ENCODE measurements around the gene MIGA2. TPM values are rescaled to one million over a fixed set of nuclear protein-coding genes. Genes with fewer than 3 reads are reported as not detected.
"Not testable (repeated sequence)": the region's sequence is repeated elsewhere in the genome, so short reads cannot be mapped to it uniquely, and the experiment has no call there.

MIGA2 gene
- total RNA-seq, 1 experiment from 2014 or later = 17.6 TPM

DNA sequence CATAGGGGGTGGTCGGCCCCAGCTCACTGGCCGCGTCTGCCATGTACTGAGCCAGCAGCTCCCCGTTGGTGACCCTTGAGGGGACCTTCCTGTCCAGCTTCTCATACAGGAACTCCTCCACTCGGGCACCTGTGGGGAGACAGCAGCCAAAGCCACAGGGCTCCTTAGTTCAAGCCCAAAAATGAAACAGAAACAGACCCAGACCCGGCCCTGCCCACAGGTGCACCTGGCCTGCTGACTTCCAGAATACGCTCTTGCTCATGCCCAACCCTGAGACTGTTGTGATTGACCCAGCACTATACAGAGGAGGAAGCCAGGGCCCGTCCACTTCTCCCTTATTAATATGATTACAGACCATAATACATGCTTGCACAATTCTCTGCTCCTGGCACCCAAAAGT is 15.3 kb upstream of the MIGA2 start:
- Histone ChIP-seq H3K4me3 (no peak overlapping the region), H3K36me3 (peaks cover 2% of the 10 kb centered on the region; the same call in 1 of the 2 replicates), H3K27me3 (replicated peaks) (no peaks in the 10 kb centered on the region), H3K4me1 (replicated peaks) (peaks cover 5% of the 10 kb centered on the region), H3K9me3 (replicated peaks) (no peaks in the 10 kb centered on the region), H3K27ac (no peak overlapping the region)
- no peak for DNase-seq (ENCODE audit: low read depth in 1 of 2, low spot score in 2 of 2)

DNA sequence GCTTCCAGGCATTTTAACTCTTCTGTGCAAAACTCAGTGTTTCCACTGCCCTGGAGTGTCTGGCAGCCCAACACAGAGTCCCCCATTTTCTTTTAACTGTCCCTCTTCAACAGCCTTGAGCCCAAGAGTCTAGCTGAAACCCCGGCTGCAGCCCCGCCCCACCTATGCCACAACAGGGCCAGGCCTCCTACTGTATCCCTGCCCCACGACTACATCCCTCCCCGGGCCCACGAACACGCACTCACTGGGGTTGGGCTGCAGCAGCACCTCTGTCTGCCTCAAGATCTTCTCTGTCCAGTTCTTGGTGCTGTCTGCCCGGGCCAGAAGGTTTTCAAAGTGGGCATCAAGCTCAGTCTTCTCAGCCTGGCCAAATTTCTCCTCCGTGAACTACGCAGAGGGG is 14.4 kb upstream of the MIGA2 start:
- H3K27ac ChIP-seq = no peak overlapping the region
- H3K36me3 ChIP-seq = peaks cover 2% of the 10 kb centered on the region; the same call in 1 of the 2 replicates
- H3K4me3 ChIP-seq = no peak overlapping the region
- no peak for DNase-seq (ENCODE audit: low read depth in 1 of 2, low spot score in 2 of 2)
- H3K27me3 ChIP-seq (replicated peaks) = no peaks in the 10 kb centered on the region
- peaks cover 5% of the 10 kb centered on the region for H3K4me1 ChIP-seq (replicated peaks)
- H3K9me3 ChIP-seq (replicated peaks) = no peaks in the 10 kb centered on the region

DNA sequence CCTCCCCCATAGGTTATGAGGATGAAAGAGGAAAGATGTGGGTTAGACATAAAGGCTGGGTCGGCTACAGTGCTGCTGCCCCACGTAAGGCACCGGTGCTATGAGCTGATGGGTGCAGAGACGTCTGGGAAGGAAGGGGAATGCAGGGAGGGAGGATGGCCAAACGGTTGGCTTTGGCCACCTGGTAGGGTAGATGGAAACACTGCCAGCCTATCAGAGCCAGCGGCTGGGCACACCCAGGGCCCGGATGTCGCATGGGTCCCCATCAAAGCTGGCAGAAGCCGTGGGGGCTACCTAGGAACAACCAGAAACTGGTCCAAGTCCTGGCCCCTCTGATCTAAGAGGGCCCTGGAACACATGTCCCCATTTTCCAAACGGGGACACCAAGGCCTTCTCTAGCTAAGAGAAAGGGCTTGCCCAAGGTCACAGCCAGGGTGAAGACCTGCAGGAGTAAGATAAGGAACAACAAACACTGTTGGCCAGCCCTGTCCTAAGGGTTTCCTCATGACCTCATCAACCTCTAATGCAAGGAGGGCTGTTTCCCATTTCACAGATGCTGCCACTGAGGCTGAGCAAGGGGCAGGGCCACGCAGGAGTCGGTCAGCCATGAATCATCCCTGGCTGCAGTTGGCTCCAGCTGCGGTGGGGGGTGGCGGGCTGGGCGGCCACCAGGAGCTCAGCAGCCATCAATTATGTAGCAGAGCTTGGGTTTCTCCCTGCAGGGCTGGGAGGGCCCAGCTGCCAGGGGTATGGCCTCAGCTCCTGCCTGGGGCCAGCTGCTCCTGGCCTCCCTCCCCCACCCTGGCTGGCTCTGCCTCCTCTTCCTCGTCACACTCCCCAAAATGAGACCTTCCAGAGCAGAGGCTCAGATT is 13.2 kb upstream of the MIGA2 start:
- DNase-seq (ENCODE audit: low read depth in 1 of 2, low spot score in 2 of 2) = no peak
- Histone ChIP-seq H3K27me3 (replicated peaks) (no peaks in the 10 kb centered on the region), H3K4me1 (replicated peaks) (peaks cover 14% of the 10 kb centered on the region), H3K36me3 (peaks cover 2% of the 10 kb centered on the region; the same call in 1 of the 2 replicates), H3K4me3 (no peak overlapping the region), H3K9me3 (replicated peaks) (no peaks in the 10 kb centered on the region), H3K27ac (no peak overlapping the region)

- H3K27me3 ChIP-seq (replicated peaks) = no peaks in the 10 kb centered on the region
- peaks cover 14% of the 10 kb centered on the region for H3K4me1 ChIP-seq (replicated peaks)
- no peaks in the 10 kb centered on the region for H3K9me3 ChIP-seq (replicated peaks)
- no peak for DNase-seq (ENCODE audit: low read depth in 1 of 2, low spot score in 2 of 2)
- H3K4me3 ChIP-seq = no peak overlapping the region
- H3K27ac ChIP-seq = no peak overlapping the region
- H3K36me3 ChIP-seq = peaks cover 2% of the 10 kb centered on the region; the same call in 1 of the 2 replicates
Observed at GRCh38 chr9:129023908-129024233, 12.6 kb upstream of the MIGA2 start.

GRCh38 chr9:129026442-129027223 is 9.8 kb upstream of the MIGA2 start:
- H3K27ac ChIP-seq = no peak overlapping the region
- H3K4me1 ChIP-seq (replicated peaks) = peaks cover 14% of the 10 kb centered on the region
- H3K27me3 ChIP-seq (replicated peaks) = no peaks in the 10 kb centered on the region
- H3K9me3 ChIP-seq (replicated peaks) = no peaks in the 10 kb centered on the region
- no peak for DNase-seq (ENCODE audit: low read depth in 1 of 2, low spot score in 2 of 2)
- no peak overlapping the region for H3K4me3 ChIP-seq
- no peaks in the 10 kb centered on the region for H3K36me3 ChIP-seq

GRCh38 chr9:129027224-129027684 is 9.2 kb upstream of the MIGA2 start:
- Histone ChIP-seq H3K4me3 (peak overlapping the region; percentile 91), H3K9me3 (replicated peaks) (no peaks in the 10 kb centered on the region), H3K4me1 (replicated peaks) (peaks cover 14% of the 10 kb centered on the region), H3K36me3 (no peaks in the 10 kb centered on the region), H3K27me3 (replicated peaks) (no peaks in the 10 kb centered on the region), H3K27ac (no peak overlapping the region)
- no peak for DNase-seq (ENCODE audit: low read depth in 1 of 2, low spot score in 2 of 2)

DNA sequence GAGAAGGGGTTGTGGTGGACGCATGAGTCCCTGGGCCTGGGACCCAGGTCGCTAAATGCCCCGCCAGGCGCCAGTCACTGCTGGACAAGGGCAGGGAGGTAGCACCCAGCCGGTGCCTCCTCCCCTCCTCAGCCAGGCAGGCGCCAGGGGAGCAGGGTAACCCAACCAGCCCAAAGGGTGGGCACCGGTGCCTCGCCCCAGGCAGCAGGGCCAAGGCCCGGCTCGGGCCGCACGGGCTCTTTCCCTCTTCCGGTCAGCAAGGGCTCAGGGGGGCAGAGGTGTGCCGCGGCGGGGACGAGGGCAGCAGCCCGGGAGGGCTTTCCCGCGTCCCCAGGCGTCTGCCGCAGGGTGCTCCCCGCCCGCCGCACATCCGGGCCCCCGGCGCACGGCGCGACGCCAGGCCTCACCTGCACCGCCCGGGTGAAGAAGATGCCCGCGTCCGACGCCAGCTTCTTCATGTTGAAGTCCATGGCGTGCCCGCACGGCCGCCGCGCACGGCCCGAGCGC is 8.7 kb upstream of the MIGA2 start:
- DNase-seq (ENCODE audit: low read depth in 1 of 2, low spot score in 2 of 2) = peak in 1 of 2 experiments; percentile 48
- Histone ChIP-seq H3K9me3 (replicated peaks) (no peaks in the 10 kb centered on the region), H3K4me3 (peak overlapping the region; percentile 91), H3K27ac (peak overlapping the region; percentile 8; the same call in 1 of the 2 replicates), H3K4me1 (replicated peaks) (peaks cover 14% of the 10 kb centered on the region), H3K27me3 (replicated peaks) (no peaks in the 10 kb centered on the region), H3K36me3 (no peaks in the 10 kb centered on the region)

DNA sequence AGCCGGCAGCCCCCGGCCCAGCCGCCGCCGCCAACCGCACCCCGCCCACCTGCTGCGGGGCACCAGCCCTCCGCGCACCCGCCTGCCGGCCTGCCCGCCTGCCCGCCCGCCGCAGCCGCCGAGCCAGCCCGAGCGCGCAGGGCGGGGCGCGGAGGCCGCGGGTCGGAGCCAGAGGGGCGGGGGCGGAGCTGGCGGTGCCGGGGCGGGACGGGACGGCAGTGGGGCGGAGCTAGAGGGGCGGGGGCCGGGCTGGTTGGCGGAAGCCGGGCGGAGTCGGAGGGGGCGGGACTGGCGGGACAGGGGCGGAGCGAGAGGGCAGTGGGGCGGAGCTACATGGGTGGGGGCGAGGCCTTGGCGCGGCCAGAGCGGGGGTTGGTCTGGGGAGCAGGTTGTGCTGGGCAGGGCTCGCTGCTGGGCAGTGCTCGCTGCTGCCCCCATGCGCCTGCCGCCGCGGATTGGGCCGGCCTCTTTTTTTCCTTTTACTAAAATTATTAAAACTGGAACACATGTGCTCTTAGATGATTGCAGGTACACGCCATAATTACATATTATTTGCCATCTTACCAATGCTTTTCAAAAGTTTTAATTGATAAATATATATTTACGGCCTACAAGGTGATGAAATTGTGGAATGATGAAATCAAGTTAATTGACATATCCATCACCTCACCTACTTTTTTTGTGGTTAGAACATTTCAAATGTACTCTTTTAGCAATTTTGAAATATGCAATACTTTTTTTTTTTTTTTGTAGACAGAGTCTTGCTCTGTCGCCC is 8.0 kb upstream of the MIGA2 start, which contains the start of gene SH3GLB2:
Gene SH3GLB2 (minus strand): TSS at position 140 of the 775 bp plus-strand sequence. CDS start 177 bp downstream, outside the sequence.
- H3K4me3 ChIP-seq = peak within 1 kb of the TSS; percentile 91
- H3K27ac ChIP-seq = peak within 1 kb of the TSS; percentile 8; the same call in 1 of the 2 replicates
- H3K27me3 ChIP-seq (replicated peaks) = no peaks in the 10 kb centered on the region
- peak; percentile 56 to 94 for DNase-seq (ENCODE audit: low read depth in 1 of 2, low spot score in 2 of 2)
- H3K4me1 ChIP-seq (replicated peaks) = peaks cover 13% of the 10 kb centered on the region
- no peaks in the 10 kb centered on the region for H3K36me3 ChIP-seq
- no peaks in the 10 kb centered on the region for H3K9me3 ChIP-seq (replicated peaks)

DNA sequence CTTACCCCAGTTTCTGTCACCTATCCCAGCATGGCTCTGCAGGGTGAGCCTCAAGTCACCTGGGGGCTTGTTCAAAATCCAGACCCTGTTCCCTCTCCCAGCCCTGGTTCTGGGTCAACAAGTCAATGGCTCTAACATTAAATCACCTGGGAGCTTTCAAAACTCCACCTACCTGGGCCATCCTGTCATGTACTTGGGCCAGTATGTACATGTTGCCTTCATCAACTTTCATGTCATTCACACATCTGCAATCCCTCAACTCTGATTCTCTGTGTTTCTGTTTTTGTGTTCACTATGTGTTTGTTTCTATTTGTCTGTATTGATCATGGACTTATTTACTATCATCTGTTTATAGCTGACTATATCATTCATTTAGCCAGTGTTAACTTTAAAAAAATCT is 6.2 kb upstream of the MIGA2 start:
- Histone ChIP-seq H3K9me3 (replicated peaks) (no peaks in the 10 kb centered on the region), H3K4me3 (no peak overlapping the region), H3K4me1 (replicated peaks) (peaks cover 9% of the 10 kb centered on the region), H3K36me3 (no peaks in the 10 kb centered on the region), H3K27me3 (replicated peaks) (no peaks in the 10 kb centered on the region), H3K27ac (no peak overlapping the region)
- no peak for DNase-seq (ENCODE audit: low read depth in 1 of 2, low spot score in 2 of 2)

DNA sequence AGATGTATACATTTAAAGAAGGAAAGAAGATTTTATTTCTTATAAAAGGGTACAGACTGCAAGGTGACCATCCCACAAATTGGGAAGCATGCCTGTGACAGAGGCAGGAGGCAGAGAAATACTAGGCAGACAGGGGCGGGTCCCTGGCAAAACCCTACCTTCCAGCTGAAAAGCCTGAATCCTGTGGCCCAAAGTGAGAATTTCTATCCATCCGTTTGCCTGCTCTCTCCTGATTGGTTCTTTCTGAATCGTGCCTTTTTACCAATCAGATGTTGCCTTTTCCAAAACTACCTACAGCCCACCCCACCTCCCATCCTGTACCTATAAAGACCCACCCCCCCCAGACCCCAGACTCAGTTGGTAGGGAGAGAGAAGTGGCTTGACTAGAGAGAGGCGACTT is 4.9 kb upstream of the MIGA2 start:
- H3K4me1 ChIP-seq (replicated peaks) = peaks cover 12% of the 10 kb centered on the region
- no peak overlapping the region for H3K27ac ChIP-seq
- DNase-seq (ENCODE audit: low read depth in 1 of 2, low spot score in 2 of 2) = no peak
- no peaks in the 10 kb centered on the region for H3K27me3 ChIP-seq (replicated peaks)
- H3K9me3 ChIP-seq (replicated peaks) = no peaks in the 10 kb centered on the region
- no peaks in the 10 kb centered on the region; the same call in 1 of the 2 replicates for H3K36me3 ChIP-seq
- H3K4me3 ChIP-seq = no peak overlapping the region

- no peaks in the 10 kb centered on the region; the same call in 1 of the 2 replicates for H3K36me3 ChIP-seq
- H3K9me3 ChIP-seq (replicated peaks) = no peaks in the 10 kb centered on the region
- peaks cover 13% of the 10 kb centered on the region for H3K4me1 ChIP-seq (replicated peaks)
- H3K27ac ChIP-seq = no peak overlapping the region
- no peak overlapping the region for H3K4me3 ChIP-seq
- H3K27me3 ChIP-seq (replicated peaks) = no peaks in the 10 kb centered on the region
- DNase-seq (ENCODE audit: low read depth in 1 of 2, low spot score in 2 of 2) = no peak
Observed at GRCh38 chr9:129032541-129033159, 3.8 kb upstream of the MIGA2 start.

- Histone ChIP-seq H3K36me3 (no peaks in the 10 kb centered on the region; the same call in 1 of the 2 replicates), H3K27ac (no peak overlapping the region), H3K9me3 (replicated peaks) (no peaks in the 10 kb centered on the region)
Observed at GRCh38 chr9:129033216-129033615, 3.2 kb upstream of the MIGA2 start.

DNA sequence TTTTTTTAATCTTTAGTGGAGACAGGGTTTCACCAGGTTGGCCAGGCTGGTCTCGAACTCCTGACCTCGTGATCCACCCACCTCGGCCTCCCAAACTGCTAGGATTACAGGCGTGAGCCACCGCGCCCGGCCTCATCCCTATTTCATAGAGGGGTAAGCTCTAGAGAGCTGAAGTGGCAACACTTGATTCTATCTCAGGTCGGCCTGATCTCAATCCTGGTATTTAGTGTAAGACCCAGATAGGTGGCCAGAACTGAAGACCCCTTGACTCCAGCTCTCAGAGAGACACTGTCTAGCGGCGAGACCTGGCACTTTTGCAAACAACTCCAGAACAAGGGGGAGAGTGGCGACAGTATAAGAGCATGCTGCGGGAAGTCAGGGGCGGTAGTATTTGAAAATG is 588 bp upstream of the MIGA2 start:
- H3K27me3 ChIP-seq (replicated peaks); DNase-seq (ENCODE audit: low read depth in 1 of 2, low spot score in 2 of 2); H3K9me3 ChIP-seq (replicated peaks); H3K4me1 ChIP-seq (replicated peaks); H3K27ac ChIP-seq; H3K36me3 ChIP-seq: not testable (repeated sequence)
- H3K4me3 ChIP-seq = peak overlapping the region; percentile 83

More at GRCh38 chr9:129033216-129033615, 3.2 kb upstream of the MIGA2 start:
- Histone ChIP-seq H3K27me3 (replicated peaks) (no peaks in the 10 kb centered on the region), H3K4me1 (replicated peaks) (peaks cover 10% of the 10 kb centered on the region), H3K4me3 (no peak overlapping the region)
- DNase-seq (ENCODE audit: low read depth in 1 of 2, low spot score in 2 of 2) = no peak
